Erythroblast (primary cell): ENCODE measurements around the gene TRAF3IP1.

Source experiments
- GATA1 ChIP-seq: IDR thresholded peaks from 2 replicates; pipeline ENCODE4 v1.6.1; 2011; ENCODE audit warnings: low read depth, mild to moderate bottlenecking, control low read depth, low read length, moderate library complexity
- POLR2A ChIP-seq: IDR thresholded peaks from 2 replicates; pipeline ENCODE4 v1.6.1; 2011; ENCODE audit warnings: mild to moderate bottlenecking, low read length

- TF ChIP-seq POLR2A (no peak), GATA1 (no peak)
Measured at GRCh38 chr2:238346544-238346943, 26.2 kb downstream of the TRAF3IP1 start.
